ENCODE results near the gene PRSS1.

Gene PRSS1

DNA sequence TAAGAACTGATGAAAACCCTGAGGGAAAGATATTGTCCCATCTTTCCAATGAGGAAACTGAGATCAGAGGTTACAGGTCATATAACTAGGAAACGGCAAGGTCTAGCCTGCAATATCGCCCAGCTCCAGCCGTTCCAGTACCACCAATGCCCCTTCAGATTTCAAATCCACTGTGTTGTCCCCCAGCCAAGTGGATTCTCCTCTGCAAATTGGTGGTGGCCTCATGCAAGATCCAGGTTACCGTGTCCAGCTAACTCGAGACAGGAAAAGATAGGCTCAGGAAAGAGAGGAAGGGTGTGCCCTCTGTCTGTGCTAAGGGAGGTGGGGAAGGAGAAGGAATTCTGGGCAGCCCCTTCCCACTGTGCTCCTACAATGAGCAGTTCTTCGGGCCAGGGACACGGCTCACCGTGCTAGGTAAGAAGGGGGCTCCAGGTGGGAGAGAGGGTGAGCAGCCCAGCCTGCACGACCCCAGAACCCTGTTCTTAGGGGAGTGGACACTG lies 46.8 kb downstream of the PRSS1 start:
- DNase-seq = no peak

- no peak for DNase-seq
These were observed 47.5 kb downstream of the PRSS1 start for GRCh38 chr7:142796501-142797390.

GRCh38 chr7:142797391-142798377 lies 48.4 kb downstream of the PRSS1 start:
- DNase-seq = no peak

GRCh38 chr7:142798451-142799436 lies 49.5 kb downstream of the PRSS1 start:
- DNase-seq = no peak

DNA sequence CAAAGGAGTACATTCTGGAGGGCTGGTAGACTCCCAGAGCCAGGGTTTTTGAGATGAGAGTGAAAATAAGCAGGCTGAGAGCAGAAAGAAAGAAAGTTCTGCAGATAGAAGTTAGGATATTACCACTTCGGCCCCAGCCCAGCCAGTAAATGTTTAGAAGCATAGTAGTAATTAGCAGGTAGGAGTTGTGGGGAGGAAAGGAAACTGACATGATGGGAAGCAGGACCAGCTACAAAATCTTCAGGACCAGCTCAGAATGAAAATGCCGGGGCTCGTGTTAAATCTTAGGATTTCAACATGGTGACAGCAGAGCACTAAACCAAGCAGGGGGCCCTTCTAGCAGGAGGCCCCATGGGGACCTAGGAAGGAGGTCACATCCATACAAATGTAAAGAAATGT lies 50.2 kb downstream of the PRSS1 start:
- no peak for DNase-seq

DNA sequence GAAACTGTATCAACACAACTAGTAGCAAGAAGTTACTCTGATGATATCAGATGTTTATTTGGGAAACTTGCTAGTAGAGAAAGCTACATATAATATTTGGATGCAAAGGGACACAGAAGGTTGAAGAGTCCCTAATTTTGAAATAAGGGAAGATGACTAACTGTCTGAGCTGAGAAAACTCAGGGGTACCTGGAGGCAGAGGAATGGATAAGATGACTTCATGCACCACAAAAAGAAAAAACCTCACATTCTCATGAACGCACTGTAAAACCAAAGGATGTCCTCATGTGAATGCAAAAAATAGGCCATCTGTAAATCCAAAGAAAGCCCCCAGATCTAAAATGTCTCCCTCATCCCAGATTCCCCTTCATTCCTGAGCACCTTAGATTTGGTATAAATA lies 50.8 kb downstream of the PRSS1 start:
- no peak for DNase-seq

DNA sequence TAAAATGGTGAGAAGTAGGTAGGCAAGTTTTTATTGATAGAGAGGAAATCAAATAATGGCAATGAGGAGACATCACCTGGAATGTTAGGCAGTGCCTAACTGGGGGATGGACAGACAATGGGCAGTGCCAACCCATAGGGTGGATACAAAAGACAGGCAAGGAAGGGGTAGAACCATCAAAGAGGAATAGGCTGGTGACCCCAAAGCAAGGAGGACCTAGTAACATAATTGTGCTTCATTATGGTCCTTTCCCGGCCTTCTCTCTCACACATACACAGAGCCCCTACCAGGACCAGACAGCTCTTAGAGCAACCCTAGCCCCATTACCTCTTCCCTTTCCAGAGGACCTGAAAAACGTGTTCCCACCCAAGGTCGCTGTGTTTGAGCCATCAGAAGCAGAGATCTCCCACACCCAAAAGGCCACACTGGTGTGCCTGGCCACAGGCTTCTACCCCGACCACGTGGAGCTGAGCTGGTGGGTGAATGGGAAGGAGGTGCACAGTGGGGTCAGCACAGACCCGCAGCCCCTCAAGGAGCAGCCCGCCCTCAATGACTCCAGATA lies 51.5 kb downstream of the PRSS1 start:
- no peak for DNase-seq

- DNase-seq = no peak
These were observed 52.5 kb downstream of the PRSS1 start for GRCh38 chr7:142801601-142802295.

DNA sequence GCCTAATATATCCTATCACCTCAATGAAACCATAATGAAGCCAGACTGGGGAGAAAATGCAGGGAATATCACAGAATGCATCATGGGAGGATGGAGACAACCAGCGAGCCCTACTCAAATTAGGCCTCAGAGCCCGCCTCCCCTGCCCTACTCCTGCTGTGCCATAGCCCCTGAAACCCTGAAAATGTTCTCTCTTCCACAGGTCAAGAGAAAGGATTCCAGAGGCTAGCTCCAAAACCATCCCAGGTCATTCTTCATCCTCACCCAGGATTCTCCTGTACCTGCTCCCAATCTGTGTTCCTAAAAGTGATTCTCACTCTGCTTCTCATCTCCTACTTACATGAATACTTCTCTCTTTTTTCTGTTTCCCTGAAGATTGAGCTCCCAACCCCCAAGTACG lies 53.0 kb downstream of the PRSS1 start:
- DNase-seq = no peak

All from inflammatory macrophage treated with lipopolysaccharide for 4 hours (primary cell).